PFSK-1 (cell line): ENCODE data around the gene ALDH18A1.

ENCODE experiments used
- FOXP2 ChIP-seq: optimal IDR thresholded peaks from 2 replicates; pipeline ENCODE3; 2011; ENCODE audit warnings: borderline replicate concordance, control low read depth, inconsistent platforms; ENCODE audit not compliant: insufficient read depth; ENCODE audit errors: extremely low read length, extremely low read depth
- POLR2AphosphoS5 ChIP-seq: IDR thresholded peaks from 2 replicates; pipeline ENCODE4 v1.6.1; 2012; ENCODE audit warnings: low read depth, mild to moderate bottlenecking, control low read depth, low read length, moderate library complexity
- REST ChIP-seq, 2 experiments: IDR thresholded peaks; 2 replicates each; pipeline versions ENCODE4 v1.6.1 to v1.8.0; 2011 to 2012; ENCODE audit warnings: low read depth in 2 of 2, low read length in 2 of 2, control low read depth in 1 of 2, inconsistent platforms in 1 of 2, mild to moderate bottlenecking in 1 of 2, moderate library complexity in 1 of 2; ENCODE audit not compliant: insufficient read depth in 1 of 2
- SIN3A ChIP-seq: IDR thresholded peaks from 2 replicates; pipeline ENCODE4 v1.6.1; 2012; ENCODE audit warnings: mild to moderate bottlenecking, low read length, moderate library complexity, borderline replicate concordance; ENCODE audit not compliant: insufficient read depth
- TAF1 ChIP-seq: IDR thresholded peaks from 2 replicates; pipeline ENCODE4 v1.6.1; 2012; ENCODE audit warnings: low read length, control low read depth, borderline replicate concordance; ENCODE audit not compliant: insufficient read depth

The ALDH18A1 gene

GRCh38 chr10:95606922-95607321 lies 49.6 kb downstream of the ALDH18A1 start:
- TF ChIP-seq POLR2AphosphoS5: no peak
- no peak for TF ChIP-seq TAF1
- TF ChIP-seq FOXP2: no peak
- TF ChIP-seq REST (IDR thresholded peaks at IDR 0.05; ENCODE audit: insufficient read depth in 1 of 2, low read depth in 2 of 2, low read length in 2 of 2): no peak
- no peak for TF ChIP-seq SIN3A

GRCh38 chr10:95605163-95605562 lies 51.3 kb downstream of the ALDH18A1 start:
- TF ChIP-seq FOXP2 (no peak), POLR2AphosphoS5 (no peak), TAF1 (no peak), SIN3A (no peak), REST (IDR thresholded peaks at IDR 0.05; ENCODE audit: insufficient read depth in 1 of 2, low read depth in 2 of 2, low read length in 2 of 2) (no peak)

- TF ChIP-seq FOXP2: no peak
- no peak for TF ChIP-seq SIN3A
- TF ChIP-seq REST (IDR thresholded peaks at IDR 0.05; ENCODE audit: insufficient read depth in 1 of 2, low read depth in 2 of 2, low read length in 2 of 2): no peak
- no peak for TF ChIP-seq POLR2AphosphoS5
- TF ChIP-seq TAF1: no peak
These were observed 51.9 kb downstream of the ALDH18A1 start for GRCh38 chr10:95604630-95605029.

GRCh38 chr10:95602382-95602781 lies 54.1 kb downstream of the ALDH18A1 start:
- TF ChIP-seq TAF1: no peak
- TF ChIP-seq SIN3A: no peak
- no peak for TF ChIP-seq FOXP2
- no peak for TF ChIP-seq POLR2AphosphoS5
- no peak for TF ChIP-seq REST (IDR thresholded peaks at IDR 0.05; ENCODE audit: insufficient read depth in 1 of 2, low read depth in 2 of 2, low read length in 2 of 2)

- no peak for TF ChIP-seq FOXP2
- TF ChIP-seq REST (IDR thresholded peaks at IDR 0.05; ENCODE audit: insufficient read depth in 1 of 2, low read depth in 2 of 2, low read length in 2 of 2): peak in 1 of 2 experiments; percentile 64; a peak in 2 of 4 replicates
- TF ChIP-seq POLR2AphosphoS5: no peak
These were observed 55.3 kb downstream of the ALDH18A1 start for GRCh38 chr10:95601116-95601719.
